Dermis blood vessel endothelial cell (primary cell): ENCODE measurements around the gene USP17L13. TPM values are rescaled to one million over a fixed set of nuclear protein-coding genes. Genes with fewer than 3 reads are reported as not detected.
A peak's percentile ranks its signal among the peaks of the same experiment; 100 is the strongest.
"Not testable (repeated sequence)": the region's sequence is repeated elsewhere in the genome, so short reads cannot be mapped to it uniquely, and the experiment has no call there.

Experiments used
- DNase-seq: peaks from one replicate; pipeline ENCODE4 v3.0.0; 2010
- total RNA-seq: library from RNA; depleted of rRNA; stranded (reverse); fragments of >200 nt; gene quantifications from 2 replicates; pipeline ENCODE4 v1.2.3, GENCODE V29; 2014

Gene USP17L13, protein sequence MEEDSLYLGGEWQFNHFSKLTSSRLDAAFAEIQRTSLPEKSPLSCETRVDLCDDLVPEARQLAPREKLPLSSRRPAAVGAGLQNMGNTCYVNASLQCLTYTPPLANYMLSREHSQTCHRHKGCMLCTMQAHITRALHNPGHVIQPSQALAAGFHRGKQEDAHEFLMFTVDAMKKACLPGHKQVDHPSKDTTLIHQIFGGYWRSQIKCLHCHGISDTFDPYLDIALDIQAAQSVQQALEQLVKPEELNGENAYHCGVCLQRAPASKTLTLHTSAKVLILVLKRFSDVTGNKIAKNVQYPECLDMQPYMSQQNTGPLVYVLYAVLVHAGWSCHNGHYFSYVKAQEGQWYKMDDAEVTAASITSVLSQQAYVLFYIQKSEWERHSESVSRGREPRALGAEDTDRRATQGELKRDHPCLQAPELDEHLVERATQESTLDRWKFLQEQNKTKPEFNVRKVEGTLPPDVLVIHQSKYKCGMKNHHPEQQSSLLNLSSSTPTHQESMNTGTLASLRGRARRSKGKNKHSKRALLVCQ
- not detected in 2 replicates for total RNA-seq

DNA sequence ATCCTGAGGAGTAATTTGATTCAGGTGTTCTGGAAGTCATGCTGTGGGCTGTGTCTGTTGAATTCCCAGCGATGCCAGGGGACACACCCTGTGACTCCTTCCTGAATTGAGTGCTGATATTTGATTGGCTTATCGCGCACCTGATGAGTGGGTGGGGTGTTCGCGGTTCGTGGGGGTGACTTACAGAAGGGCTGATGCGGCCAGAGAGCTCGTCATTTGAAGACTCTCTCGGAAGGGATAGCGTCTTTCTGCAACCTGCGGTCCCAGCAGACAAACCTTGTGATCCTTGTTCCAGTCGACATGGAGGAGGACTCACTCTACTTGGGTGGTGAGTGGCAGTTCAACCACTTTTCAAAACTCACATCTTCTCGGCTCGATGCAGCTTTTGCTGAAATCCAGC, at the start of gene USP17L13:
Gene USP17L13, plus strand, starts transcription at position 301 of the 400 bp plus-strand sequence. Its CDS starts 0 bp downstream, at position 301.
- DNase-seq, result not testable (repeated sequence)

DNA sequence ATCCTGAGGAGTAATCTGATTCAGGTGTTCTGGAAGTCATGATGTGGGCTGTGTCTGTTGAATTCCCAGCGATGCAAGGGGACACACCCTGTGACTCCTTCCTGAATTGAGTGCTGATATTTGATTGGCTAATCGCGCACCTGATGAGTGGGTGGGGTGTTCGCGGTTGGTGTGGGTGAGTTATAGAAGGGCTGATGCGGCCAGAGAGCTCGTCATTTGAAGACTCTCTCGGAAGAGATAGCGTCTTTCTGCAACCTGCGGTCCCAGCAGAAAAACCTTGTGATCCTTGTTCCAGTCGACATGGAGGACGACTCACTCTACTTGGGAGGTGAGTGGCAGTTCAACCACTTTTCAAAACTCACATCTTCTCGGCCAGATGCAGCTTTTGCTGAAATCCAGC, 14.3 kb upstream of the USP17L13 start, which contains the start of gene USP17L10:
Gene USP17L10, plus strand, starts transcription at position 301 of the 400 bp plus-strand sequence. Its CDS starts 0 bp downstream, at position 301.
- not testable (repeated sequence) for DNase-seq

DNA sequence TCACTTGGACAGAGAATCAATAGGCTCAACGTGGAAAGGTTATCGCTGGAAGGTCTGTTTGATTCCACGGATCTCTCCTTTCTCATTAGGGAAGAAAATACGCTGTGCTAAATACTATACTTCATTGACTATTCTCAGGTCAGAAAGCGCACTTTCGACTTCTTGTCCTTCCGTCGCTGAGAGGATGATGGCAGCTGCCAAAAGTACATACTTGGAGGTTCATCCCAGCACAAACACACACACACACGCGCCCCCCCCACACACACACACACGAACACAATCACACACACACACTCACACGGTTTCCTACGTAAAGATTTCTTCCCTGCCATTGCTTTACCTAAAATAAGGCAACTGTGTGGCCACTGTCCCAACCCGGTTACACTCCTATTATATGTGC, 10.0 kb upstream of the USP17L13 start:
- not testable (repeated sequence) for DNase-seq

DNA sequence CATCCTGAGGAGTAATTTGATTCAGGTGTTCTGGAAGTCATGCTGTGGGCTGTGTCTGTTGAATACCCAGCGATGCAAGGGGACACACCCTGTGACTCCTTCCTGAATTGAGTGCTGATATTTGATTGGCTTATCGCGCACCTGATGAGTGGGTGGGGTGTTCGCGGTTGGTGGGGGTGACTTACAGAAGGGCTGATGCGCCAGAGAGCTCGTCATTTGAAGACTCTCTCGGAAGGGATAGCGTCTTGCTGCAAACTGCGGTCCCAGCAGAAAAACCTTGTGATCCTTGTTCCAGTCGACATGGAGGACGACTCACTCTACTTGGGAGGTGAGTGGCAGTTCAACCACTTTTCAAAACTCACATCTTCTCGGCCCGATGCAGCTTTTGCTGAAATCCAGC, 9.6 kb upstream of the USP17L13 start, which contains the start of gene USP17L11:
Gene USP17L11, plus strand, starts transcription at position 301 of the 400 bp plus-strand sequence. Its CDS starts 0 bp downstream, at position 301.
- not testable (repeated sequence) for DNase-seq

DNA sequence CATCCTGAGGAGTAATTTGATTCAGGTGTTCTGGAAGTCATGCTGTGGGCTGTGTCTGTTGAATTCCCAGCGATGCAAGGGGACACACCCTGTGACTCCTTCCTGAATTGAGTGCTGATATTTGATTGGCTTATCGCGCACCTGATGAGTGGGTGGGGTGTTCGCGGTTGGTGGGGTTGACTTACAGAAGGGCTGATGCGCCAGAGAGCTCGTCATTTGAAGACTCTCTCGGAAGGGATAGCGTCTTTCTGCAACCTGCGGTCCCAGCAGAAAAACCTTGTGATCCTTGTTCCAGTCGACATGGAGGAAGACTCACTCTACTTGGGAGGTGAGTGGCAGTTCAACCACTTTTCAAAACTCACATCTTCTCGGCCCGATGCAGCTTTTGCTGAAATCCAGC, 4.8 kb upstream of the USP17L13 start, which contains the start of gene USP17L12:
Gene USP17L12, plus strand, starts transcription at position 301 of the 400 bp plus-strand sequence. Its CDS starts 0 bp downstream, at position 301.
- not testable (repeated sequence) for DNase-seq

DNA sequence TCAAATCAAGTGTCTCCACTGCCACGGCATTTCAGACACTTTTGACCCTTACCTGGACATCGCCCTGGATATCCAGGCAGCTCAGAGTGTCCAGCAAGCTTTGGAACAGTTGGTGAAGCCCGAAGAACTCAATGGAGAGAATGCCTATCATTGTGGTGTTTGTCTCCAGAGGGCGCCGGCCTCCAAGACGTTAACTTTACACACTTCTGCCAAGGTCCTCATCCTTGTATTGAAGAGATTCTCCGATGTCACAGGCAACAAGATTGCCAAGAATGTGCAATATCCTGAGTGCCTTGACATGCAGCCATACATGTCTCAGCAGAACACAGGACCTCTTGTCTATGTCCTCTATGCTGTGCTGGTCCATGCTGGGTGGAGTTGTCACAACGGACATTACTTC, 5.6 kb downstream of the USP17L13 start:
- not testable (repeated sequence) for DNase-seq

DNA sequence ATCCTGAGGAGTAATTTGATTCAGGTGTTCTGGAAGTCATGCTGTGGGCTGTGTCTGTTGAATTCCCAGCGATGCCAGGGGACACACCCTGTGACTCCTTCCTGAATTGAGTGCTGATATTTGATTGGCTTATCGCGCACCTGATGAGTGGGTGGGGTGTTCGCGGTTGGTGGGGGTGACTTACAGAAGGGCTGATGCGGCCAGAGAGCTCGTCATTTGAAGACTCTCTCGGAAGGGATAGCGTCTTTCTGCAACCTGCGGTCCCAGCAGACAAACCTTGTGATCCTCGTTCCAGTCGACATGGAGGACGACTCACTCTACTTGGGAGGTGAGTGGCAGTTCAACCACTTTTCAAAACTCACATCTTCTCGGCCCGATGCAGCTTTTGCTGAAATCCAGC, 9.4 kb downstream of the USP17L13 start, which contains the start of gene USP17L15:
Gene USP17L15, plus strand, starts transcription at position 301 of the 400 bp plus-strand sequence. Its CDS starts 0 bp downstream, at position 301.
- not testable (repeated sequence) for DNase-seq

DNA sequence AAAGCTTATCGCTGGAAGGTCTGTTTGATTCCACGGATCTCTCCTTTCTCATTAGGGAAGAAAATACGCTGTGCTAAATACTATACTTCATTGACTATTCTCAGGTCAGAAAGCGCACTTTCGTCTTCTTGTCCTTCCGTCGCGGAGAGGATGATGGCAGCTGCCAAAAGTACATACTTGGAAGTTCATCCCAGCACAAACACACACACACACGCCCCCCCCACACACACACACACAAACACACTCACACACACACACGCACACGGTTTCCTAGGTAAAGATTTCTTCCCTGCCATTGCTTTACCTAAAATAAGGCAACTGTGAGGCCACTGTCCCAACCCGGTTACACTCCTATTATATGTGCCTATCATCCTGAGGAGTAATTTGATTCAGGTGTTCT, 13.8 kb downstream of the USP17L13 start:
- peak; percentile 0 for DNase-seq

DNA sequence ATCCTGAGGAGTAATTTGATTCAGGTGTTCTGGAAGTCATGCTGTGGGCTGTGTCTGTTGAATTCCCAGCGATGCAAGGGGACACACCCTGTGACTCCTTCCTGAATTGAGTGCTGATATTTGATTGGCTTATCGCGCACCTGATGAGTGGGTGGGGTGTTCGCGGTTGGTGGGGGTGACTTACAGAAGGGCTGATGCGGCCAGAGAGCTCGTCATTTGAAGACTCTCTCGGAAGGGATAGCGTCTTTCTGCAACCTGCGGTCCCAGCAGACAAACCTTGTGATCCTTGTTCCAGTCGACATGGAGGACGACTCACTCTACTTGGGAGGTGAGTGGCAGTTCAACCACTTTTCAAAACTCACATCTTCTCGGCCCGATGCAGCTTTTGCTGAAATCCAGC, 18.9 kb downstream of the USP17L13 start, which contains the start of gene USP17L17:
Gene USP17L17, plus strand, starts transcription at position 301 of the 400 bp plus-strand sequence. Its CDS starts 0 bp downstream, at position 301.
- not testable (repeated sequence) for DNase-seq

DNA sequence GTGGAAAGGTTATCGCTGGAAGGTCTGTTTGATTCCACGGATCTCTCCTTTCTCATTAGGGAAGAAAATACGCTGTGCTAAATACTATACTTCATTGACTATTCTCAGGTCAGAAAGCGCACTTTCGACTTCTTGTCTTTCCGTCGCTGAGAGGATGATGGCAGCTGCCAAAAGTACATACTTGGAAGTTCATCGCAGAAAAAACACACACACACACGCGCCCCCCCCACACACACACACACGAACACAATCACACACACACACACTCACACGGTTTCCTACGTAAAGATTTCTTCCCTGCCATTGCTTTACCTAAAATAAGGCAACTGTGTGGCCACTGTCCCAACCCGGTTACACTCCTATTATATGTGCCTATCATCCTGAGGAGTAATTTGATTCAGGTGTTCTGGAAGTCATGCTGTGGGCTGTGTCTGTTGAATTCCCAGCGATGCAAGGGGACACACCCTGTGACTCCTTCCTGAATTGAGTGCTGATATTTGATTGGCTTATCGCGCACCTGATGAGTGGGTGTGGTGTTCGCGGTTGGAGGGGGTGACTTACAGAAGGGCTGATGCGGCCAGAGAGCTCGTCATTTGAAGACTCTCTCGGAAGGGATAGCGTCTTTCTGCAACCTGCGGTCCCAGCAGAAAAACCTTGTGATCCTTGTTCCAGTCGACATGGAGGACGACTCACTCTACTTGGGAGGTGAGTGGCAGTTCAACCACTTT, 23.4 kb downstream of the USP17L13 start, which contains the start of gene USP17L18:
Gene USP17L18, plus strand, starts transcription at position 678 of the 728 bp plus-strand sequence. Its CDS starts 0 bp downstream, at position 678.
- DNase-seq, result peak; percentile 0

DNA sequence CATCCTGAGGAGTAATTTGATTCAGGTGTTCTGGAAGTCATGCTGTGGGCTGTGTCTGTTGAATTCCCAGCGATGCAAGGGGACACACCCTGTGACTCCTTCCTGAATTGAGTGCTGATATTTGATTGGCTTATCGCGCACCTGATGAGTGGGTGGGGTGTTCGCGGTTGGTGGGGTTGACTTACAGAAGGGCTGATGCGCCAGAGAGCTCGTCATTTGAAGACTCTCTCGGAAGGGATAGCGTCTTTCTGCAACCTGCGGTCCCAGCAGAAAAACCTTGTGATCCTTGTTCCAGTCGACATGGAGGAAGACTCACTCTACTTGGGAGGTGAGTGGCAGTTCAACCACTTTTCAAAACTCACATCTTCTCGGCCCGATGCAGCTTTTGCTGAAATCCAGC, 28.4 kb downstream of the USP17L13 start, which contains the start of gene USP17L19:
Gene USP17L19, plus strand, starts transcription at position 301 of the 400 bp plus-strand sequence. Its CDS starts 0 bp downstream, at position 301.
- DNase-seq, result not testable (repeated sequence)

DNA sequence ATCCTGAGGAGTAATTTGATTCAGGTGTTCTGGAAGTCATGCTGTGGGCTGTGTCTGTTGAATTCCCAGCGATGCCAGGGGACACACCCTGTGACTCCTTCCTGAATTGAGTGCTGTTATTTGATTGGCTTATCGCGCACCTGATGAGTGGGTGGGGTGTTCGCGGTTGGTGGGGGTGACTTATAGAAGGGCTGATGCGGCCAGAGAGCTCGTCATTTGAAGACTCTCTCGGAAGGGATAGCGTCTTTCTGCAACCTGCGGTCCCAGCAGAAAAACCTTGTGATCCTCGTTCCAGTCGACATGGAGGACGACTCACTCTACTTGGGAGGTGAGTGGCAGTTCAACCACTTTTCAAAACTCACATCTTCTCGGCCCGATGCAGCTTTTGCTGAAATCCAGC, 33.1 kb downstream of the USP17L13 start, which contains the start of gene USP17L20:
Gene USP17L20, plus strand, starts transcription at position 301 of the 400 bp plus-strand sequence. Its CDS starts 0 bp downstream, at position 301.
- not testable (repeated sequence) for DNase-seq

DNA sequence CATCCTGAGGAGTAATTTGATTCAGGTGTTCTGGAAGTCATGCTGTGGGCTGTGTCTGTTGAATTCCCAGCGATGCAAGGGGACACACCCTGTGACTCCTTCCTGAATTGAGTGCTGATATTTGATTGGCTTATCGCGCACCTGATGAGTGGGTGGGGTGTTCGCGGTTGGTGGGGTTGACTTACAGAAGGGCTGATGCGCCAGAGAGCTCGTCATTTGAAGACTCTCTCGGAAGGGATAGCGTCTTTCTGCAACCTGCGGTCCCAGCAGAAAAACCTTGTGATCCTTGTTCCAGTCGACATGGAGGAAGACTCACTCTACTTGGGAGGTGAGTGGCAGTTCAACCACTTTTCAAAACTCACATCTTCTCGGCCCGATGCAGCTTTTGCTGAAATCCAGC, 37.9 kb downstream of the USP17L13 start, which contains the start of gene USP17L21:
Gene USP17L21, plus strand, starts transcription at position 301 of the 400 bp plus-strand sequence. Its CDS starts 0 bp downstream, at position 301.
- not testable (repeated sequence) for DNase-seq

DNA sequence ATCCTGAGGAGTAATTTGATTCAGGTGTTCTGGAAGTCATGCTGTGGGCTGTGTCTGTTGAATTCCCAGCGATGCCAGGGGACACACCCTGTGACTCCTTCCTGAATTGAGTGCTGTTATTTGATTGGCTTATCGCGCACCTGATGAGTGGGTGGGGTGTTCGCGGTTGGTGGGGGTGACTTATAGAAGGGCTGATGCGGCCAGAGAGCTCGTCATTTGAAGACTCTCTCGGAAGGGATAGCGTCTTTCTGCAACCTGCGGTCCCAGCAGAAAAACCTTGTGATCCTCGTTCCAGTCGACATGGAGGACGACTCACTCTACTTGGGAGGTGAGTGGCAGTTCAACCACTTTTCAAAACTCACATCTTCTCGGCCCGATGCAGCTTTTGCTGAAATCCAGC, 42.6 kb downstream of the USP17L13 start, which contains the start of gene USP17L22:
Gene USP17L22, plus strand, starts transcription at position 301 of the 400 bp plus-strand sequence. Its CDS starts 0 bp downstream, at position 301.
- not testable (repeated sequence) for DNase-seq

DNA sequence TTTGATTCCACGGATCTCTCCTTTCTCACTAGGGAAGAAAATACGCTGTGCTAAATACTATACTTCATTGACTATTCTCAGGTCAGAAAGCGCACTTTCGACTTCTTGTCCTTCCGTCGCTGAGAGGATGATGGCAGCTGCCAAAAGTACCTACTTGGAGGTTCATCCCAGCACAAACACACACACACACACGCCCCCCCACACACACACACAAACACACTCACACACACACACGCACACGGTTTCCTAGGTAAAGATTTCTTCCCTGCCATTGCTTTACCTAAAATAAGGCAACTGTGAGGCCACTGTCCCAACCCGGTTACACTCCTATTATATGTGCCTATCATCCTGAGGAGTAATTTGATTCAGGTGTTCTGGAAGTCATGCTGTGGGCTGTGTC, 47.0 kb downstream of the USP17L13 start:
- DNase-seq, result not testable (repeated sequence)

Other genes starting within 250 kb of the USP17L13 start
- not detected in 2 replicates for gene FAM90A26, start 54.5 kb upstream of the USP17L13 start, total RNA-seq
- not detected in 2 replicates for gene USP17L10, start 14.2 kb upstream of the USP17L13 start, total RNA-seq
- gene USP17L11, start 9.5 kb upstream of the USP17L13 start, total RNA-seq, result not detected in 2 replicates
- gene USP17L12, start 4.7 kb upstream of the USP17L13 start, total RNA-seq, result not detected in 2 replicates
- not detected in 2 replicates for gene USP17L15, start 9.5 kb downstream of the USP17L13 start, total RNA-seq
- not detected in 2 replicates for gene USP17L17, start 19.0 kb downstream of the USP17L13 start, total RNA-seq
- not detected in 2 replicates for gene USP17L18, start 23.7 kb downstream of the USP17L13 start, total RNA-seq
- gene USP17L19, start 28.5 kb downstream of the USP17L13 start, total RNA-seq, result not detected in 2 replicates
- gene USP17L20, start 33.2 kb downstream of the USP17L13 start, total RNA-seq, result not detected in 2 replicates
- not detected in 2 replicates for gene USP17L21, start 38.0 kb downstream of the USP17L13 start, total RNA-seq
- gene USP17L22, start 42.7 kb downstream of the USP17L13 start, total RNA-seq, result not detected in 2 replicates
- gene USP17L24, start 100.3 kb downstream of the USP17L13 start, total RNA-seq, result not detected in 2 replicates
- gene USP17L25, start 105.0 kb downstream of the USP17L13 start, total RNA-seq, result not detected in 2 replicates
- not detected in 2 replicates for gene USP17L26, start 109.8 kb downstream of the USP17L13 start, total RNA-seq
- gene USP17L5, start 114.5 kb downstream of the USP17L13 start, total RNA-seq, result not detected in 2 replicates
- gene USP17L27, start 119.3 kb downstream of the USP17L13 start, total RNA-seq, result not detected in 2 replicates
- gene USP17L28, start 124.0 kb downstream of the USP17L13 start, total RNA-seq, result not detected in 2 replicates
- not detected in 2 replicates for gene USP17L29, start 128.7 kb downstream of the USP17L13 start, total RNA-seq
- not detected in 2 replicates for gene USP17L30, start 138.2 kb downstream of the USP17L13 start, total RNA-seq
- gene DEFB131A, start 219.5 kb downstream of the USP17L13 start, total RNA-seq, result not detected in 2 replicates